T-helper 1 cell treated with Interleukin-12 subunit alpha and Interleukin-12 subunit beta and Interleukin-4 antibody, amounts not matched to agents 30 ng/mL and 1 ng/mL, for 36 hours (primary cell): ENCODE measurements around the gene PLEKHG4. TPM values are rescaled to one million over a fixed set of nuclear protein-coding genes. Genes with fewer than 3 reads are reported as not detected.

Source experiments
- intact Hi-C: fragments of 100-400 bp; cut with micrococcal nuclease; formaldehyde crosslinking; loops from one replicate; pipeline ENCODE4 v1.15.1; 2024
- total RNA-seq: library from RNA; stranded (reverse); gene quantifications from 2 replicates; pipeline ENCODE4 v1.2.3, GENCODE V29; 2022

The PLEKHG4 gene
- total RNA-seq, 1 donor from 2014 or later = 23.0 TPM

GRCh38 chr16:67283039-67283825, 3.9 kb downstream of the PLEKHG4 start:
- intact Hi-C loops = no loop called here

DNA sequence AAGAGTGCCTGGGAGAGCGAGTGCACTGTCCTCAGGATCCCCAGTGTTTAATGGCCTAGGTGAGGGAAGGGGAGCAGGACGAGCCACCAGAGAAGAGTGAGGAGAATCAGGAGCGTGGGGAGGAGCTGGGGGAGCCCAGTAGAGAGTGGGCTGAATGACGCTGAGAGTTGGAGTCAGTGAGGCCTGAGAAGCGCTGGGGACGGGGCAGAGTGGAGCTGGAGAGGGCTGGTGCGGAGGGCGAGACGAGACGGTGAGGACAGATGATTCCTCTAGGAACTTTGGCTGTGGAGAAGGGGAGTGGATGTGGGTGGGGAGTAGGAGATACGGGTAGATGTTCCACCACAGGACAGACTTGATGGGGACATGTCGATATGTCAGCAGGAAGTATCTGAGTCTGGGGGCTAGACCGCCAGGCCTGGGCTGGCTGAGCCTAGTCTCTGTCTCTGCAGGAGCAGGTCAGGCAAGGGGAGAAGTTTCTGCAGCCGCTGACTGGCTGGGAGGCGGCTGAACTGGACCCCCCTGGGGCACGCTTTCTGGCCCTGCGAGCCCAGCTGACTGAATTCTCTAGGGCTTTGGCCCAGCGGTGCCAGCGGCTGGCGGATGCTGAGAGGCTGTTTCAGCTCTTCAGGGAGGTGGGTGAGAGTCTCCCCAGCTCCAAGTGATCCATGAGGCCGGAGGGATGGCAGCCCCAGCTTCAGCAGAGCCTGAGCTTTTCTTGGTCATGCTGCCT, 4.7 kb downstream of the PLEKHG4 start:
- intact Hi-C loops = no loop called here

DNA sequence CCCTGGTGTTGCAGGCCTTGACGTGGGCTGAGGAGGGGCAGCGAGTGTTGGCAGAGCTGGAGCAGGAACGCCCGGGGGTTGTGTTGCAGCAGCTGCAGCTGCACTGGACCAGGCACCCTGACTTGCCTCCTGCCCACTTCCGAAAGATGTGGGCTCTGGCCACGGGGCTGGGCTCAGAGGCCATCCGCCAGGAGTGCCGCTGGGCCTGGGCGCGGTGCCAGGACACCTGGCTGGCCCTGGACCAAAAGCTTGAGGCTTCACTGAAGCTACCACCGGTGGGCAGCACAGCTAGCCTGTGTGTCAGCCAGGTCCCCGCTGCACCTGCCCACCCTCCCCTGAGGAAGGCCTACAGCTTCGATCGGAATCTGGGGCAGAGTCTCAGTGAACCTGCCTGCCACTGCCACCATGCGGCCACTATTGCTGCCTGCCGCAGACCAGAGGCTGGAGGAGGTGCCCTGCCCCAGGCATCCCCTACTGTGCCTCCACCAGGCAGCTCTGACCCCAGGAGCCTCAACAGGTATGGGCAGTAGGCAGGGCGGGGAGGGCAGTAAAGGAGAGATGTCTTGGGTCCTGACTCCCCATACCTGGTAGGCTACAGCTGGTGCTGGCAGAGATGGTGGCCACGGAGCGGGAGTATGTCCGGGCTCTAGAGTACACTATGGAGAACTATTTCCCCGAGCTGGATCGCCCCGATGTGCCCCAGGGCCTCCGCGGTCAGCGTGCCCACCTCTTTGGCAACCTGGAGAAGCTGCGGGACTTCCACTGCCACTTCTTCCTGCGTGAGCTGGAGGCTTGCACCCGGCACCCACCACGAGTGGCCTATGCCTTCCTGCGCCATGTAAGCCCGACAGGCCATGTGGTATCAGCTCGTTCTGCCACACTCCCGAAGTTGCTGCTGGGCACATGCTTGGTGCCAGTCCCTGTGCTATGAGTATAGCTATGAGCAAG, 5.6 kb downstream of the PLEKHG4 start:
- intact Hi-C loops = no loop called here

DNA sequence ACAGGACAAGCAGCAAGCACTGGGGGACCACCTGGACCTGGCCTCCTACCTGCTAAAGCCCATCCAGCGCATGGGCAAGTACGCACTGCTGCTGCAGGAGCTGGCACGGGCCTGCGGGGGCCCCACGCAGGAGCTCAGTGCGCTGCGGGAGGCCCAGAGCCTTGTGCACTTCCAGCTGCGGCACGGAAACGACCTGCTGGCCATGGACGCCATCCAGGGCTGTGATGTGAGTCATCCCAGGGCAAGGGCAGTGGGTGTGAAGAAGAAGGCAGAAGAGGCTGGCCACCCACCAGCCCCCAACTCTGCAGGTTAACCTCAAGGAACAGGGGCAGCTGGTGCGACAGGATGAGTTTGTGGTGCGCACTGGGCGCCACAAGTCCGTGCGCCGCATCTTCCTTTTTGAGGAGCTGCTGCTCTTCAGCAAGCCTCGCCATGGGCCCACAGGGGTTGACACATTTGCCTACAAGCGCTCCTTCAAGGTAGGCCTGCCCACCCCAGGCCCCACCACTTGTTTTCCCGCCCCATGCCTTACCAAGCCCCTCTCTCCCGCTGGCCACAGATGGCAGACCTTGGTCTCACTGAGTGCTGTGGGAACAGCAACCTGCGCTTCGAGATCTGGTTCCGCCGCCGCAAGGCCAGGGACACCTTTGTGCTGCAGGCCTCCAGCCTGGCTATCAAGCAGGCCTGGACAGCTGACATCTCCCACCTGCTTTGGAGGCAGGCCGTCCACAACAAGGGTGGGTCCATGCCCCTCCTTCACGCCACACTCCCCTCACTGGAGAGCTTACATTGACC, 7.3 kb downstream of the PLEKHG4 start:
- intact Hi-C loops = no loop called here

DNA sequence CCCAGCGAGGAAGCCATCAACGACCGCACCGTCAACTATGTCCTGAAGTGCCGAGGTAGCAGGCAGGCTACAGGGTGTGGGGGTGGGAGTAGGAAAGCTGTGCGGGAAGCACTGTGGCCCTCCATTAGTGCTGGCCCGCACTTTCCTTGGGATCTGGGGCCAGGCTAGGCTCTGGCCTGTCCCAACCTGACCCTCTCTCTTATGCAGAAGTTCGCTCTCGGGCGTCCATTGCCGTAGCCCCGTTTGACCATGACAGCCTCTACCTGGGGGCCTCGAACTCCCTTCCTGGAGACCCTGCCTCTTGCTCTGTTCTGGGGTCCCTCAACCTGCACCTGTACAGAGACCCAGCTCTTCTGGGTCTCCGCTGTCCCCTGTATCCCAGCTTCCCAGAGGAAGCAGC, 8.6 kb downstream of the PLEKHG4 start:
- intact Hi-C loops = no loop called here

DNA sequence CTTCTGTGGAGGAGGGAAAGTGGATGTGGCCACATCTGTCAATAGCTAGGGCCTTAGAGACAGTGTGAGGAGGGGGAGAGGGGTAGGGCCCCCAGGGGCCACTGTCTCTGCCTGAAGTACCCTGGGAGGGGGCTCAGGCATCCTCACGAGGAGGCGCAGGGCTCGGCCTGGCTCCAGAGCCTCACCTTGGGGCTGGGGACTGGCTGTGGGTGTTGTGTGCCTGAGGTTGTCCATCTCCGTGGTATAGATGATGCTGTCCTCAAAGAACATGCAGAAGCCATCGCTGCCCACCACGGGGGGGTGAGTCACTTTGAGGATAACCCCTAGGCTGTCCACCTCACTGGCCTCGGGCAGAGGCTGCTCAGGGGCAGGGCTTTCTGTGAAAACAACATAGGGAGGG, 12.1 kb downstream of the PLEKHG4 start:
- intact Hi-C loops = no loop called here

- intact Hi-C loops = no loop called here
Measured at GRCh38 chr16:67294171-67294757, 14.9 kb downstream of the PLEKHG4 start.

DNA sequence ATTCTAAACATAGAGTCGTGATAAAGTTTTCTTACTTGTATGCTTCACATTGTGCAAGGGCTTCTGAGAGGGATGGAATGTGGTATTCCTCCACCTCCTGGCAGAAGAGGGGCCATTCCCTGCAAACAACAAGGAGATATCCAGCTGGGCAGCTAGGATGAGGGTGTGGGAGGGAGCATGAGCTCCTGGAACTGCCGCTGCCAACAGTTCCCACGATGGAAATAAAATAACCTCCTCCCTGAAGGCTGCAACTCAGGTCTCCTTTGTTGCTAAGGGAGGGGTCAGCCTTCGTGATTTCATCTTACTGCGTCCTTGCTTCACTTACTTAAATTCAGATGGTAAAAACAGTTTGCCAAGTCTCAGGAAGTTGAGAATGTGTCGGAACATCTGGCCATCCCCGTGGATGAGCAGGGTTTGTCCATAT, 15.6 kb downstream of the PLEKHG4 start:
- intact Hi-C loops = no loop called here

DNA sequence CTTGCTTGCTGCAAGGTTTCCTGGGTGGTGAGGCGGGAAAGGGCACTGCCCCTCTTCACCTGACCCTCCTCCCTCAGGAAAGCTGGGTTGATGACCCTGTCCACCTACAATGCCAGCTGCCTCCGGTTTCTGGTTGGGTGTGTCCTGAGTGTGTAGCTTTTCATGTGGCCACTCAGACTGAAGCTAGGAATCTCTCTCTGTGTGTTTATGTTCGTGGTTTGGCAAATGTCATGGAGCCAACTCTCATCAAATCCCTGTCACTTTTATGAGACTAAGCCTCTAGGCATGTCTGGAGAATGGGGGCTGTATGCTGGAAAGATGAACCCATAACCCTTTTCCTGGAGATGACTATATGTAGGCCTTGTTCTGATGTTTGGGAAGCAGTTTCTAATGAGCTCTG, 17.1 kb downstream of the PLEKHG4 start:
- intact Hi-C loops = no loop called here

- intact Hi-C loops = no loop called here
Measured at GRCh38 chr16:67298277-67298676, 18.9 kb downstream of the PLEKHG4 start.

DNA sequence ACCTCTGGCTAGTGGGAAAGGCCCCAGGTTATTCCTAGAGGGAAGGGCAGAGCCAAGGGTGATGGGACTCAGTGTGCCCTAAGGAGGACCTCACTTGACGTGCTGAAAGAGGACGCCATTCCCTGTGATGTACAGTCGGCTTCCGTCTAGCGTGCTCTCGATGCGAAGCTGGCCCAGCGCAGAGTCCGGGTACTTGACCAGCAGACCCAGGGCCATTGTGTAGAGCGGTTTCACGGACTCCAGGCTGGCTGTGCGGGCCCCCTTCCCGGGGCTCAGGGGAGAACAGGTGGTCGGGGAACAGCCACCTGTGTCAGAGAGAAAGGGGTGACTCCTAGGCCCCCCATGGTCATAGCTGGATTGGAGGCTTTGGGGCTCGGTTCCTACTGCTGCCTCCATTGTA, 19.9 kb downstream of the PLEKHG4 start:
- intact Hi-C loops = no loop called here

GRCh38 chr16:67301080-67301782, 21.9 kb downstream of the PLEKHG4 start:
- intact Hi-C loops = no loop called here

GRCh38 chr16:67302076-67302475, 22.7 kb downstream of the PLEKHG4 start:
- intact Hi-C loops = no loop called here

DNA sequence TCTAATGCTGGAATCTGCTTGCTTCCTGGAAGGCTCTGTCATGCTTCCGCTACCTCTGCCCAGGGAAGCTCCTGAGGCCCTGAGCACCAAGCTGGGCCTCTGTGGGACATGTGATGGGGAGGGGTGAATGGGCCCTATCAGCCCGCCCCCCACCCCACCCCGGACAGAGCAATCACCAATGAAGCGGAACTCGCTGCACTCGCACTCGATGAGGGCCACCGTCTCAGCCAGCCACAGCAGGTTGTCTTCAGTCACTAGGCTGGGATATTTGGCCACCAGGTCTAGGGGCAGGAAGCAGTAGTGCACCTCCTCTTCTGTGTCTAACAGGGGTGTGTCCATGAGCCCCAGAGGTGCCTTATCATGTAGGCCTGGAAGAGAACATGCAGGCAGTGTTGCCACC, 23.6 kb downstream of the PLEKHG4 start:
- intact Hi-C loops = no loop called here

GRCh38 chr16:67304020-67304419, 24.7 kb downstream of the PLEKHG4 start:
- intact Hi-C loops = no loop called here

GRCh38 chr16:67305216-67306071, 26.1 kb downstream of the PLEKHG4 start:
- intact Hi-C loops = no loop called here

DNA sequence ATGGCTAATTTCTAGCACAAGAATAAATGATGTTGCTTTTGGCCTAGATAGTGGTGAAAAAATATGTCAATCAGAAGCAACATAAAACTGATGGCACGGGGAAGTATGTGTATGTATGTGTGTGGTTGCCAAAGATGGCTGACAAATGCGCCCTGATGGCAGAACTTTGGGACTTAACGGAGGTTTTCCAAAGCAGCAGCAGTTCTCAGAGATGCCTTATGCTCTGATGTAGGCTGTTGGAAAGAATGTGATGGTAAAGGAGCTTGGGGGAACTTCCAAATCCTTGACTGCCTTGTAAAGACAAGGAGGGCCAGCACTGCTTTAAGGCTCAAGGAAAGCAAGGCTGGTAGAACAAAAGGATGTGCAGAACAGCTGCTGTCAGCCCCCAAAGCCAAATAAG, 31.2 kb downstream of the PLEKHG4 start:
- intact Hi-C loops = no loop called here

GRCh38 chr16:67311607-67312488, 32.5 kb downstream of the PLEKHG4 start:
- intact Hi-C loops = loop anchor here (1.0 kb wide), 3 partner anchors 33 to 120 kb away; partner anchors contain the start of genes E2F4, FHOD1 and PLEKHG4
